GM21529 (cell line): Measurements from ENCODE around the gene CARS2.
"Not testable (repeated sequence)": the region's sequence is repeated elsewhere in the genome, so short reads cannot be mapped to it uniquely, and the experiment has no call there.

ENCODE experiments used
- ATAC-seq: cut with Tn5 transposase; IDR thresholded peaks from one replicate; pipeline ENCODE4 v1.9.1; 2021; ENCODE audit not compliant: unreplicated experiment

The CARS2 gene

DNA sequence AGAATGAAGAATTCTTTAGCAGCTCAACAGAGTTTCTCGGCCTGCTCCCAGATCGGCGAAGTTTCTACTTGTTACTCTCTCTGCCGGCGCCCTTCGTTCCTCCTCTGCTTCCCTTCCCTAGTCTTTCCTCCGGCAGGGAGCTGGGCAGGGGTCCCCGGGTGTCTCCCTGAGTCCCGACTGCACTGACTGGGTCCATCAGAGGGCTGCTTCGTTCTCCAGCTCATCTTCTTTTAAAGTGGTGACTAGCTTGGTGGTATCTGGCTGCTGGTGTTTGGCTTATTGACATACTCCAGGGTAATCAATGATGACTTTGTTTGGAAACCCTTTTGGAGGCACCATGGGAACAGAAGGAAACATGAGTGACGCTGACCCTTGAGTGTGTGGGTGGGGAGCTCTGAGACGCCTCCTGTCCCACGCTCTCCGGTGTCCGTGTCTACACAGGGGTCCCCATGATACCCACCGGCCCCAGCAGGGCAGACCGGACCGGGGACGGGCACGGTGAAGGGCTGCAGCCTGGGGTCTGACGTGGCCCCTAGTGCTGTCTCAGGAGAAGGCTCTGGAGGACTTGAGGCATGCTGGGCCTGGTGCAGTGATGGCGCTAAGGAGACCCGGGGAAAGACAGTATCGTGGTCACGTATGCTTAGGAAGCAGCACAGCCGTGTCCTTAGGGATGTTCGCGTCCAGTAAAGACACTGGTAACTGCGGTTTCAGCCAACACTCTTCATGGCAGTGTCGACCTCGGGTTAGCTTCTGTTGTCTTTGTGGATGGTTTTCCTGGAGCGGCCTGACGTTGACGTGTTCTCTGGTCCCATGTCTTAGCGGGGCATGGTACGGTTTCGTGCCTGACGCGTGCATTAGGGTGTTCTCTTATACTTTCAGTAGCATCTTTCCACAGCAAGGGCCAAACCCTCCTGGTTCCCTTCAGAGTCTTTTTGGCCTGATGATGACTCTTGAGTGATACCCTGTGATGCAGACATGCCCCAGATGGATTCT lies 66.8 kb downstream of the CARS2 start:
- no peak for ATAC-seq

DNA sequence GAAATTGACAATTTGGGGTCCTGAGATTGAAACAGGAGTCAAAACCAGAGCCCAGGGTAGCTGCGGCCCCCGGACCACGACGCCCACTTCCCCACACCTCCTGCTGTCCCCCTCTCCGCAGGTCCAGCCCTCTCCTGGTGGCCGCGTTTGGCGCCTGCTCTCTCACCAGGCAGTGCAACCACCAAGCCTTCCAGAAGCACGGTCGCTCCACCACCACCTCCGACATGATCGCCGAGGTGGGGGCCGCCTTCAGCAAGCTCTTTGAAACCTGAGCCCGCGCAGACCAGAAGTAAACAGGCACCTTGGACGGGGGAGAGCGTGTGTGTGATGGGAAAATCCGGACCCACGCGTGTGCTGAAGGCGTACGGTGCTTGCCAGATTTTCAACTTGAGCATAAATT lies 67.7 kb downstream of the CARS2 start:
- ATAC-seq: no peak

DNA sequence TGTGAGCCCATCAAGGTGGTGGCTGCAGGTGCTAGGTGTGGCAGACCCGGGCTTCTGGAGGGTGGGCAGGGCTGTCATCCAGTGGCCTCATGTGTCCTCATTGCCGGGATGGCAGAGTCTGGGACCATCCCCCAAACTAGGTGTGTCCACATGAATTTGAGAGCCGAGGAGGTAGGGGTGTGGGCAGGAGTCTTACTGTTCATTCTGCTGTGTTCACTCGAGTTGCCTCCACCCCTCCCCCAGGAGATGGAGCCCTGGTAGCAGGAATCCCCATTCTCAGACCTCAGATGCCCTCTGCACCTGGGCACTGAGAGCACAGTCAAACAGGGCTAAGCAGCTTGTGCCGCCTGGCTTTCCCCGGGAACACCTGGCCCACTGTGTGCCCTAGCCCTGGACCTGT lies 68.2 kb downstream of the CARS2 start:
- ATAC-seq: no peak

DNA sequence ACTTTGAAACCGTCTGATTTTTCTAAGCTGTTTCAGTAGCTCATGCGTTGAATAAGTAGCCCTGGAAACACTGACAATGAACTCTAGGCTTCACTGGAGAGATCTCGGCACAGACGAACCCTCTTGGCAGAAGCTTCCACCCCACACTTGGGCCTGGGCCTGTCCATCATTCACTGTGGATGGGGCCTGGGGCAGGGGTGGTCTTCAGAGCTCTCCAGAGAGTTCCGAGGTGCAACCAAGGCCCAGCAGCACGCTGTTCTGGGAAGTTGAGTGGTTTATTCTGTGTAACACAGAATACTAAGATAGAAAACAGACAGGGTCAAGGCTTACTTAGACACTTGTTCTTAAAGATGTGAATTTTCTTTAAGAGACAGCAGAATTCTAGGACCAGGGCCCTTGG lies 68.6 kb downstream of the CARS2 start:
- ATAC-seq: no peak

DNA sequence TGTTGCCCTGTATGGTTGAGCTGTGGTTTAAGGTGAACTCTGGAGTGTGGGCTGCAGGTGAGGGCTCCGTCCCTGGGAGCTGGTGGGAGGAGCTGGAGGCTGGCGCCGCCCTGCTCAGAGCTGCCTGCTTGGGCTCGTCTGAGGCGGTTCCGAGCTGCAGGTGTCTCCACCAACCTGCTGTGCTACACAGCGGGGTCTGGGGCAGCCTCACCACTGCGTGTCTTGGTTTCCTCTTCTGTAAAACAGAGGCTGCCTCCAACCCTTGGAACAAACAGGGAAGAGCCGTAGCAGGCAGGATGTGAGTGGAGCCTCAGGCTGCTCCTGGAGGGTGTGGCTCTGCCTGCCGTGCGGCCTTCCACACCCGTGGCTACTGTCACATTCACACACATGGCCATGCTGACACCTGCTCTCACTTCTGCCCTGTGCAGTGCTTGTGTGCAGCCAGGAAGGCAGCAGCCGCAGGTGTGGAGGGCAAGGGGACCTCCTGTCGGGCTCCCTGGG lies 69.2 kb downstream of the CARS2 start:
- ATAC-seq: no peak

DNA sequence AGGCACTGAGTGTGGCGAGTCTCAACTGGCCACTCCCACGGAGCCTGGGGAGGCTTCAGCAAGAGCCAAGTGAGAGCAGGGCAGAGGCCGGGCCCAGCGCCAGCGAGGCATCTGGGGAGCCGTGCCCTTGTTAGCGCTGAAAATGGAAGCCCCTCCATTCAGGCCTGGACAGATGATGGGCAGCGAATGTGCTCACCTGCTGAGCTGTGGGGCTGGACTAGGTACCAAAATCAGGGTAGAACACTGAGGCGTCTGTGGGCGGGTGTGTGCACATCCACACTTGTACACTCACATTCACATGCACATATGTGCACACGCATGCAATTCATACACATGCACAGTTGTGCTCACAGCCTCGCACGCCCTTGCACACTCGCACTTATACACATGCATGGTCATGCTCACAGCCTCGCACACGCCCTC lies 69.9 kb downstream of the CARS2 start:
- no peak for ATAC-seq

DNA sequence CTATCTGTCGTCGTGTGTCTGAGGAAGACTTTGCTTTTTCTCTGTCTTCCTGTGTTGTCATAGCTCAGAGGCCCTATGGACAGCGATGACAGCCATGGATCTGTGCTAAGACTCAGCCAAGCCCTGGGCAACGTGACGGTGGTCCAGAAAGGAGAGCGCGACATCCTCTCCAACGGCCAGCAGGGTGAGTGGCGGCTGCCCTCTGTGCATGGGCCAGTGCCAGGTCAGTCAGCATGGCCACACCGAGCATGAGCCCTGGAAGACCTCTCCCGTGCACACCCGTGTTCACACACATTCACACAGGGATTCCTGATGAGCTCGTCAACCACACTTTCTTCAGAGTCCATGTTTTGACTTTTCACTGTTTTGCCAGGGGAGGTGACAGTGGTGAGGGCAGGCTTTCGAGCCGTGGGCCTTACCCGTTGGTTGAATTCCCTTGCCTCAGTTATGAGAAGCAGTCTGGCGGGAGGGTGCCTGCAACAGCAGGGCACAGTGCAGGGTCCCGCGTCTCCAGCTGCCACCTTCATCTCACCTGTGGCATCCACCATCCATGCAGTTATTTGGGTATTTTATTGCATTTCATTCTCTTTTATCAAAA lies 70.4 kb downstream of the CARS2 start:
- ATAC-seq: no peak

DNA sequence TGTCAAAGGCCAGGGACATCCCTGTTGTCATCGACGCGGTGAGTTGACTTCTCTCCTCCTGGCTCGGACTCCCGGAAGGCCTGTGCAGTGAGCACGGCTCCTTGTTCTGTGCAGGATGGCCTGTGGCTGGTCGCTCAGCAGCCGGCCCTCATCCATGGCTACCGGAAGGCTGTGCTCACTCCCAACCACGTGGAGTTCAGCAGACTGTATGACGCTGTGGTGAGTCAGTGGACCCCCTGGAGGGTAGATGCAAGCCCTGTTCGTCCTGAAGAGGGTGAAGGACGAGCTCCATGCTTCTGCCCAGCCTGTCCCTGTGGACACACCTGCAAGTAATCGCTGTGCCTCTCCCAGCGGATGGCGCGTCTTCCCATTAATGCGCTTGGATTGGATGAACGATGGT lies 71.4 kb downstream of the CARS2 start:
- no peak for ATAC-seq

DNA sequence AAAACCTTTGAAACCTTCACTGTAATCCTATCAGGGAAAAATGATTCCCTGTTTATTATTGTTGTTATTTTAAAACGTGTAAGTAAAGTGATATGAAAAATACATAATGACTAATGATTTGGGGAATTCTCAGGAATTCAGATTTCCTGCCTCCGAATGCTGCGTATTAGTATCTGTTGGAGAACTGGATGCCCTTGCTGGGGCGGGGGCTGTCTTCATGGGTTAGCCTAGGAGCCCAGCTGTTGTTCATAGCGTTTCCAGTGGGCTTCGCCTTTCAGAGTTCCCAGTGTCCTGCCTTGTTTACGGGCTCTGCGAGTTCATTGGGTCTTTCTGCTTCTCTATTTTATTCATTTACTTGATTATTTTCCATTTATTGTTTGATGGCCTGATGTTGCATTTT lies 72.1 kb downstream of the CARS2 start:
- no peak for ATAC-seq

DNA sequence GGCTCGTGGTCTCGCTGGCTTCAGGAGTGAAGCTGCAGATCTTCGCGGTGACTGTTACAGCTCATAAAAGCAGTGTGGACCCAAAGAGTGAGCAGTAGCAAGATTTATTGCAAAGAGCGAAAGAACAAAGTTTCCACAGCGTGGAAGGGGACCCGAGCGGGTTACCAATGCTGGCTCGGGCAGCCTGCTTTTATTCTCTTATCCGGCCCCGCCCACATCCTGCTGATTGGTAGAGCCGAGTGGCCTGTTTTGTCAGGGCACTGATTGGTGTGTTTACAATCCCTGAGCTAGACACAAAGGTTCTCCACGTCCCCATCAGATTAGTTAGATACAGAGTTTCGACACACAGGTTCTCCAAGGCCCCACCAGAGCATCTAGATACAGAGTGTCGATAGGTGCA lies 73.7 kb downstream of the CARS2 start:
- ATAC-seq: not testable (repeated sequence)

DNA sequence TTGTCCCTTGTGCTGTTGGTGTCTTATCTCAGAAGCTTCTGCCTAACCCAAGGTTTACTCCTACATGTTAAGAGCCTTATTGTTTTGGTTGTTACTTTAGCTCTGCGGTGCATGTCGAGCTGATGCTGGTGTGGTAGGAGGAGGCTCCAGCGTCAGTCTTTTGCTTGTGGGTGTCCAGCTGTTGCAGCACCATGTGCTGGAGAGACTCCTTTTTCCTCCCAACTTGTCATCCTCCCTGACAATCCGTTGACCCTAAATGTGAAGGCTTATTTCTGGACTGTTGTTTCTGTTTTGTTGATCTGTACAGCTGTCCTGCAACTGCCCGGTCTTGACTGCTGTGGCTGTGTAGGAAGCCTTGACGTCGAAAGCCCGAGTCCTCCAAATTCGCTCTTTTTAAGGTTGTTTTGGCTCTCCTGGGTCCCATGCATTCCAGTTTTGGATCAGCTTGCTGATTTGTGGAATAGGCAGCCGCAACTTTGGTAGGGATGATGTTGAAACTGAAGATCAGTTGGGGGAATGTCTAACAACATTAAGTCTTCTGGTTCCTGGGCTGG lies 75.3 kb downstream of the CARS2 start:
- no peak for ATAC-seq

DNA sequence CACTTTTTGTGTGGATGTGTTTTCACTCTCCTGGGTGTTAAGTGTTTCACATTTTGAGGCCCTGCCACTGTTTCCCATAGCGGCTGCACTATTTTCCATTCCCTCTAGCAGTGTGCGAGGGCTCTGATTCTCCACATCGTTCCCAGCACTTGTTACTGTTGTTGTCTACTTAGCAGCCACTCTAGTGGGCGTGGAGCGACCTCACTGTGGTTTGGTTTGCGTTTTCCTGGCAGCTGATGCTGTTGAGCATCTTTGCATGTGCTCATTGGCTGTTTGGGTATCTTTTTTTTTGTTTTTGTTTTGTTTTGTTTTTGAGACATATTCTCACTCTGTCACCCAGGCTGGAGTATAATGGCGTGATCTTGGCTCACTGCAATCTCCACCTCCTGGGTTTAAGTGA lies 76.2 kb downstream of the CARS2 start:
- no peak for ATAC-seq

DNA sequence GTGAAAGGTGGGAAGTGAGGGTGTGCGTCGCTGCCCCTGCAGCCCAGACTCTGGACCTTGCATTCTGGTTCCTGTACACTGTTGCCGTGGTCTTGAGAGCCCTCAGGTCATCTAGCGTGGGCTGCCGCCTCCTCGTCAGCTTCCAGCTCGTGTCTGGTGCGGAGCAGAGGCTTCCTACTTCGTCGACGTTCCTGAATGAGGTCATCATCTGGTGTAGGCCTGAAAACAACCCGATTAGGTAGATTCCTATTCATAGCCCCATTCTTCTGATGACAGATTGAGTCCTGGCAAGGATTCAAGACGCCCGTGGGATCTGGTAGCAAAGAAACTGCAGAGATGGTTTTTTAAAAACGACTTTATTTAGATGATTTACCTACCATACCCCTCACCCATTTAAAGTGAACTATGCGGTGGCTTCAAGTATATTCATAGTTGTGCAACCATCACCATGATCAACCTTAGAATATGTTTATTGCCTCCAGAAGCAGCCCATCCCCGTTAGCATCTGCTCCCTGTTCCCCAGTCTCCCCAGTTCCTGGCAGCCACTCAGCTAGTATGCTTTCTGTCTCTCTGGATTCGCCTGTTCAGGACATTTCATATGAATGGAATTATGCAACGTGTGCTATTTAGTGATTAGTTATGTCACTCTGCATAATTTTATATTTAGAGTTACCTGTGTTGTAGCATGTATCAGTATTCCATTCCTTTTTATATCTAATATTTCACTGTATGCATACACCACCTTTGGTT lies 76.8 kb downstream of the CARS2 start:
- ATAC-seq: no peak

DNA sequence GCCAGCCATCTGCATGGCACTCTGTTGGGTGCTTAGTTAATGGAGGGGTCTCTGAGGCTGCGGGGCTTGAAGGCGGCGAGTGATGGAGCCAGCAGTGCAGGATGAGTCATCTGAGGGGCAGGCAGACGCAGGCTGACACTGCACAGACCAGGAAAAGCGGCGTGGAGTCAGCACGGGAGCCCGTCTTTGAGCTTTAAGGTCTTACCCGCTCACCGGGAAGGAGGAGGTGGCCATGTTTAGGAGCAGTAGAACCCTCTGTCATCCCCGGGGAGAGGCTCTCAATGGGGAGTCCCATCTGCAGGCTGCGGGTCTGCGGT lies 77.5 kb downstream of the CARS2 start:
- ATAC-seq: no peak

DNA sequence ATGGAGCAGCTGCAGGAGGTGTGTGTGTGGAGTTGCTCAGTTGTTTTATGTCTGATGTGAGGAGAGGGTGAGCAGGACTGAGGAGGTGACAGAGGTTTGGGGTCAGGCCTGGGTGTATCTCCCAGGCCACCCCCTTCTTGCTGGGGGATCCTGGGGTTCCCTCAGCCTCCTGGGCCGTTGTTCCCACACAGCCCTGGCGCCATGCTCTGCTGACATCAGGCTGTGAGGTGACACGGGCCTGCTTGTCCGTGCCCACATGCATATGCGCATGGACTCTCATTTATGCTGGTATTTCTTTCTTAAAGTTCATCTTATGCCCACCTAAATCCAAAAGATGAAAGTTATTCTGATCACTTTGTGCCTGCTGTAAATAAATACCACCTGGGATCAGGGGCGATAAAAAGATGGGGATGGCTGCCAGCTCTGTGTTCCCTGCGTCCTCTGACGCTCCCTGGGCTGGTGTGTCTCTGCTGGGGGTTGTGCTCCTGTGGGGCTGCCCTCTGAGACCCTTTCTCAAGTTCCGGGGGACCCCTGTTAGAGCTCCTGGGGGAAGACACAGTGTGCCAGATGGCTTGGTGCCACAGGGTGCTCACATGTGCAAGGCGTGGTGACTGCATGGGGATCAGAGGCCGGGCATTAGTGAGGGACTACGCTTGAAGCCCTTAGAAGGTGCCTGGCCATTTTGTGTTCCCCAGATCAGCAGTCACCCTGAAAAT lies 78.0 kb downstream of the CARS2 start:
- no peak for ATAC-seq

DNA sequence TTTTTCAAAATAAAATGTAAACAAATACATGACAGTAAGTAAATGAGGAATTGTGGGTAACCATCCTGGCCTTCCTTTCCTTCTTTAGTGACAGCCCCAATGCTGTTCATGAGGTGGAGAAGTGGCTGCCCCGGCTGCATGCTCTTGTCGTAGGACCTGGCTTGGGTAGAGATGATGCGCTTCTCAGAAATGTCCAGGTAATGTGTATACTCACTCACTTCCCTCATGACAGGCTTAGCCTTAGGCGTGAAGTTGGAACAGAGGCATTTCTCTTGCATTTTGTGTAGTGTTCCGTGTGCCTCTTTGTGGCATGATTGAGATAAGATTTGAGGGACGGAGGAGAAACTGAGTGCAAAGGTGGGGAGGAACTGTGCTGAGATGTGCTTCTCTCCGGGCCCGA lies 78.6 kb downstream of the CARS2 start:
- no peak for ATAC-seq

DNA sequence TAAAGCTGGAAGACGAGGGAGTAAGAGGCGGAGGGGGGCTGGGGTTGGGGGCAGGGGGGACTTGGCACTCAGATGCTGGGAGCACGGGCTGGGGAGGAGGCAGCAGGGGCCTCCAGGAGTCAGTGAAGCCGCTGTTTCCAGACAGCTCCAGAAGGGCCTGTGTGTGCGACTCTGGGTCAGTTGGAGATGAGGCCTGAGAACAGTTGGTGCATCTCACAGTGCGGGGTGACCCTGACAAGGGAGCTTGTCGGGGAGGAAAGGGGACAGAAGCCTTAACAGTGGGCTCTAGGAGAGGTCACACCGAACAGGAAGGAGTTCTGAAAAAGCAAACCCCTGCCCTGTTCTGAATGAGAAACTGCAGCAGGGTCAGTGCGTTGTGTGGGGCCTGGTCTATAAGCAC lies 79.4 kb downstream of the CARS2 start:
- ATAC-seq: no peak

DNA sequence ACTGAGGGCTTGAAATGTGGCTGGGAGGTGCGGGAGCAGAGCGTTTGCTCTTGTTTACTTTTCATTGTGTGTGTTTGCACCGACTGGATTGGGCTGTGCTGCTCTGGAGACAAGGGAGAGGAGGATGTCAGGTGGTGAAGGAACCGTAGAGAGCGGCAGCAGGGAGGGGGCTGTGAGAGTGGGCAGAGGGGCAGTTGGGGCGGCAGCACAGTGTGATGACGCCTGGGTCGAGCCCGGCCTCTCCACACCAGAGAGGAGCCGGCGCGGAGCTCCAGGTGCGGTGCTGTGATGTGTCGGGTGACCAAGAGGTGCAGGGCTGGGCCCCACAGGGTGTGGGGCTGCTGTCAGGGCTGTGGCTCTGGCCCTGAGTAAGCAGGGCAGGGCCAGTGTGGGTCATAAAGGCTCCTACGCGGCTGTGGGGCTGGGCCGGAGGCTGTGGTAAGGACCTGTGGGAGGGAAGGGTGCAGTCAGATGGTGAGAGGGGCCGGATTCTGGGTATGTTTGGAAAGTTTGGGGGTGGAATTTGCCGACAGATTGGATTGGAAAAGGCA lies 80.1 kb downstream of the CARS2 start:
- ATAC-seq: no peak

DNA sequence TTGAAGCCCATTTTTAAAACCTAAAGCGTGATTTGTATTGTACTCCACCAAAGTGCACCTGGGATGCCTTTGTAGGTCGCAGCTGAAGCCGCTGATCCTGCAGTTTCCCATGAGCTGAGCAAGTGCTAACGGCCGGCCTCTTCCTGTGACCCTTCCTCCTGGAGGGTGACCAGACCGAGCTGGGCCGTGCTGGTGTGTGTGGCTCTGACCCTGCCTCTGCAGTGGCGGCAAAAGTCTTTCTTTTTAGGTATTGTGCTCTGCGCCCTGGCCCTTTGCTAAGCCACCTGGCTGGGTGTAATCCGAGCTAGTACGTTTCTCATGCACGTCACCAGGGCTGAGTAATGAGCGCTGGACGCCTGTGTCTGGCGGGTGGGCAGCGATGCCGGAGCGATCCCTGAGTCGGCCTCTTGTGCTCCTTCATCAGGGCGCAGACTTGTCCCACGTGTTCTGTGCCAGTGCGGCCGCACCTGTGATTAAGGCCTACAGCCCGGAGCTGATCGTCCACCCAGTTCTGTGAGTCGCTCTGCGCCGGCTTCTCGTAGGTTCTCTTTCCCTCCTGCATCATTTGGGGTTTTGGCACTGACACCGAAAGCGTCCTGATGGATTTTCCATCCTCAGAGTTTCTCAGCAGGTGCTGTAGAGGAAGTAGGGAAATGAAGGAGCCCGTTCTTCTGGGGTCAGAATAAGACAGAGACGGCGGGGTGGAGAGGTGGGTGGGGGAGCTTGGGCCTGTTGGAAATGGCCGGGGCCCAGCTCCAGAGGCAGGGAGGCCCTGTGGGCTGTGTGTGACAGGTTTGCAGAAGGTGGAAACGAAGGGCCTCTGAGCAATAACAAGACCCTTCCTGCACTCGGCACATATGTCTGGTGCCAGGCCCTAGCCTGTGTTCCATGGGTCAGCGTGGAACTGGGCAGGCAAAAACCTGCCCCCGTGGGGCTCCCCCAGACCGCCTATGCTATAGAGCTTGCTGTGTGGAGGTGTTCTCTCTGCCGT lies 80.9 kb downstream of the CARS2 start:
- ATAC-seq: no peak
